ENCODE data around the gene TRAPPC3L. TPM values are rescaled to one million over a fixed set of nuclear protein-coding genes. Genes with fewer than 3 reads are reported as not detected.
A peak's percentile ranks its signal among the peaks of the same experiment; 100 is the strongest.

The TRAPPC3L gene
- total and polyA plus RNA-seq, 2 of the 13 experiments (the other 11 are each of a cell fraction or from before 2014, with no cell fraction given) = not detected

- TF ChIP-seq ZNF510 (CRISPR knock-in tag; IDR thresholded peaks at IDR 0.05; ENCODE audit: low read depth) (no peak), SATB2 (CRISPR knock-in tag; IDR thresholded peaks at IDR 0.05) (no peak), YEATS4 (CRISPR knock-in tag; IDR thresholded peaks at IDR 0.05; ENCODE audit: borderline replicate concordance) (no peak), CSRNP1 (CRISPR knock-in tag; IDR thresholded peaks at IDR 0.05) (no peak), RXRB (CRISPR knock-in tag; IDR thresholded peaks at IDR 0.05; ENCODE audit: borderline replicate concordance) (peak; percentile 81), RFX5 (IDR thresholded peaks at IDR 0.05; ENCODE audit: low read depth, low read length) (no peak), ZNF337 (CRISPR knock-in tag; IDR thresholded peaks at IDR 0.05; ENCODE audit: borderline replicate concordance, low read depth) (no peak), MXD4 (CRISPR knock-in tag; IDR thresholded peaks at IDR 0.05) (no peak), ZNF33A (CRISPR knock-in tag; IDR thresholded peaks at IDR 0.05; ENCODE audit: borderline replicate concordance) (no peak), TBX3 (IDR thresholded peaks at IDR 0.05; ENCODE audit: borderline replicate concordance) (peak; percentile 35; the same call in 1 of the 2 replicates), MAFG (CRISPR knock-in tag; IDR thresholded peaks at IDR 0.05) (no peak), REXO4 (CRISPR knock-in tag; IDR thresholded peaks at IDR 0.05; ENCODE audit: borderline replicate concordance) (no peak), ZNF879 (CRISPR knock-in tag; IDR thresholded peaks at IDR 0.05) (no peak), SIN3A (IDR thresholded peaks at IDR 0.05; ENCODE audit: borderline replicate concordance, low read depth, low read length) (no peak), ZNF775 (CRISPR knock-in tag; IDR thresholded peaks at IDR 0.05; ENCODE audit: borderline replicate concordance) (no peak), ZNF530 (CRISPR knock-in tag; IDR thresholded peaks at IDR 0.05; ENCODE audit: low read depth) (no peak), THYN1 (CRISPR knock-in tag; IDR thresholded peaks at IDR 0.05; ENCODE audit: borderline replicate concordance, low read depth) (no peak), ZNF761 (CRISPR knock-in tag; conservative IDR thresholded peaks at IDR 0.05) (no peak), ZBTB43 (CRISPR knock-in tag; conservative IDR thresholded peaks at IDR 0.05) (no peak), ESRRA (CRISPR knock-in tag; IDR thresholded peaks at IDR 0.05; ENCODE audit: low read depth) (no peak), ZNF280D (CRISPR knock-in tag; IDR thresholded peaks at IDR 0.05) (no peak), NFIC (IDR thresholded peaks at IDR 0.05; ENCODE audit: low read length) (no peak), ELF4 (CRISPR knock-in tag; IDR thresholded peaks at IDR 0.05; ENCODE audit: borderline replicate concordance) (no peak), ZNF12 (CRISPR knock-in tag; IDR thresholded peaks at IDR 0.05) (no peak)
Observed at GRCh38 chr6:116550796-116551195, 5.3 kb upstream of the TRAPPC3L start (continued).

All from HepG2 (cell line).